IMR-90 (cell line): ENCODE data around the gene KCNK7. TPM values are rescaled to one million over a fixed set of nuclear protein-coding genes. Genes with fewer than 3 reads are reported as not detected.

Experiments
- ATAC-seq: fragments of 200-7000 bp; cut with Tn5 transposase; 2 replicates; pipeline ENCODE4 v1.9.1; 2020; ENCODE audit warnings: low read depth, mild to moderate bottlenecking, moderate library complexity
- BruUV-seq: library from RNA; stranded (reverse); fragments of 400-500 nt; replicated peaks from 2 replicates; lab custom pipeline; 2021; lab: Mats Ljungman, UMichigan
- CTCF ChIA-PET: fragments of 300-600 bp; formaldehyde crosslinking; extraction: SDS; loops from one replicate; lab custom pipeline; 2021; ENCODE audit warnings: antibody characterized with exemption; lab: Yijun Ruan, JAX
- POLR2A ChIA-PET: fragments of 300-600 bp; sonication (Branson Sonifier 250); formaldehyde crosslinking; loops from one replicate; lab custom pipeline; 2022; ENCODE audit warnings: antibody characterized with exemption; ENCODE audit not compliant: unreplicated experiment; lab: Charles Lee
- DNase-seq: peaks from one replicate; pipeline ENCODE4 v3.0.0; 2013
- H2AFZ ChIP-seq: replicated peaks from 2 replicates; pipeline ENCODE3; 2013; ENCODE audit warnings: low read length, mild to moderate bottlenecking; ENCODE audit not compliant: poor library complexity
- H2AK5ac ChIP-seq: 2 replicates; pipeline ENCODE4 v1.6.1; 2013; ENCODE audit warnings: low read depth, low read length, inconsistent platforms
- H2AK9ac ChIP-seq: replicated peaks from 2 replicates; pipeline ENCODE3; 2013; ENCODE audit warnings: mild to moderate bottlenecking, low read depth, low read length, moderate library complexity; ENCODE audit not compliant: poor library complexity
- H2BK120ac ChIP-seq: 2 replicates; pipeline ENCODE4 v1.6.1; 2013; ENCODE audit warnings: low read depth, low read length, inconsistent platforms
- H2BK15ac ChIP-seq: 3 replicates; pipeline ENCODE4 v1.6.1; 2013; ENCODE audit warnings: low read depth, low read length, inconsistent platforms
- H2BK20ac ChIP-seq: 2 replicates; pipeline ENCODE4 v1.6.1; 2013; ENCODE audit warnings: low read depth, mild to moderate bottlenecking, inconsistent platforms, low read length, moderate library complexity
- H2BK5ac ChIP-seq: 2 replicates; pipeline ENCODE4 v1.6.1; 2013; ENCODE audit warnings: mild to moderate bottlenecking, low read depth, low read length, inconsistent platforms; ENCODE audit not compliant: poor library complexity, severe bottlenecking
- H3K14ac ChIP-seq: replicated peaks from 2 replicates; pipeline ENCODE4 v1.6.1; 2013; ENCODE audit warnings: low read depth, low read length, inconsistent platforms
- H3K18ac ChIP-seq: 2 replicates; pipeline ENCODE4 v1.6.1; 2013; ENCODE audit warnings: low read depth, low read length, control low read depth
- H3K23ac ChIP-seq: 2 replicates; pipeline ENCODE4 v1.6.1; 2013; ENCODE audit warnings: low read depth, low read length, inconsistent platforms
- H3K27ac ChIP-seq: 2 replicates; pipeline ENCODE4 v1.5.1; 2013; ENCODE audit warnings: mild to moderate bottlenecking, control low read depth, low read length; ENCODE audit not compliant: insufficient read depth
- H3K27me3 ChIP-seq: 2 replicates; pipeline ENCODE4 v1.6.1; 2013; ENCODE audit warnings: low read length; ENCODE audit not compliant: control insufficient read depth, insufficient read depth
- H3K36me3 ChIP-seq: 2 replicates; pipeline ENCODE4 v1.6.1; 2013; ENCODE audit warnings: low read length, mixed read lengths; ENCODE audit not compliant: control insufficient read depth, insufficient read depth
- H3K4ac ChIP-seq: 2 replicates; pipeline ENCODE4 v1.6.1; 2013; ENCODE audit warnings: low read depth, low read length, inconsistent platforms
- H3K4me1 ChIP-seq: 2 replicates; pipeline ENCODE4 v1.6.1; 2013; ENCODE audit warnings: low read length, mixed read lengths; ENCODE audit not compliant: control insufficient read depth, insufficient read depth
- H3K4me2 ChIP-seq: 2 replicates; pipeline ENCODE4 v1.6.1; 2013; ENCODE audit warnings: low read depth, mild to moderate bottlenecking, control low read depth, low read length, moderate library complexity
- H3K4me3 ChIP-seq: 2 replicates; pipeline ENCODE4 v1.5.1; 2013; ENCODE audit warnings: low read depth, mild to moderate bottlenecking, control low read depth, low read length, moderate library complexity; ENCODE audit not compliant: insufficient read depth
- H3K56ac ChIP-seq: 2 replicates; pipeline ENCODE4 v1.6.1; 2013; ENCODE audit warnings: low read length, inconsistent platforms; ENCODE audit not compliant: insufficient read depth; ENCODE audit errors: extremely low read depth
- H3K79me1 ChIP-seq, 2 experiments: 2 replicates each; pipeline ENCODE4 v1.6.1; 2013; ENCODE audit warnings: low read length in 2 of 2, inconsistent platforms in 1 of 2, low read depth in 1 of 2
- H3K9ac ChIP-seq: 2 replicates; pipeline ENCODE4 v1.6.1; 2013; ENCODE audit warnings: low read depth, low read length, control low read depth
- H3K9me1 ChIP-seq: 2 replicates; pipeline ENCODE4 v1.6.1; 2013; ENCODE audit warnings: low read length, inconsistent platforms; ENCODE audit not compliant: insufficient read depth
- H3K9me3 ChIP-seq: 2 replicates; pipeline ENCODE4 v1.6.1; 2013; ENCODE audit warnings: low read length; ENCODE audit not compliant: control insufficient read depth, insufficient read depth
- H4K20me1 ChIP-seq: 2 replicates; pipeline ENCODE4 v1.6.1; 2013; ENCODE audit warnings: low read length, inconsistent platforms; ENCODE audit not compliant: insufficient read depth
- H4K5ac ChIP-seq: 2 replicates; pipeline ENCODE4 v1.6.1; 2013; ENCODE audit warnings: mild to moderate bottlenecking, low read depth, low read length, control low read depth
- H4K8ac ChIP-seq, 2 experiments: 2 replicates each; pipeline ENCODE4 v1.6.1; 2013; ENCODE audit warnings: low read depth in 2 of 2, low read length in 2 of 2, control low read depth in 1 of 2, inconsistent platforms in 1 of 2
- H4K91ac ChIP-seq: 2 replicates; pipeline ENCODE4 v1.6.1; 2013; ENCODE audit warnings: low read depth, low read length, inconsistent platforms; ENCODE audit not compliant: insufficient read depth
- MXI1 ChIP-seq: IDR thresholded peaks from 2 replicates; pipeline ENCODE4 v1.6.1; 2012; ENCODE audit warnings: low read depth, mild to moderate bottlenecking, low read length, moderate library complexity, borderline replicate concordance
- NFE2L2 ChIP-seq: fragments of 150-350 bp; IDR thresholded peaks from 2 replicates; pipeline ENCODE4 v1.6.1; 2016; ENCODE audit warnings: low read depth, mild to moderate bottlenecking, low read length
- RAD21 ChIP-seq: IDR thresholded peaks from 2 replicates; pipeline ENCODE4 v1.6.1; 2012; ENCODE audit warnings: low read length, improper control_type of control experiment
- RFX5 ChIP-seq: IDR thresholded peaks from 2 replicates; pipeline ENCODE4 v1.8.0; 2012; ENCODE audit warnings: low read depth, mild to moderate bottlenecking, low read length, moderate library complexity
- USF2 ChIP-seq: fragments of 150-350 bp; IDR thresholded peaks from 2 replicates; pipeline ENCODE4 v1.6.1; 2017; ENCODE audit warnings: mild to moderate bottlenecking, antibody characterized with exemption, low read length, low read depth
- WGBS, 2 experiments: methylation state at CpG; one replicate each; pipeline versions ENCODE4 v1.1.5 to v1.1.7; 2013; ENCODE audit warnings: missing lambda C conversion rate in 2 of 2; ENCODE audit not compliant: insufficient read length in 1 of 2; ENCODE audit errors: extremely low coverage in 2 of 2; 5-methylcytosine and 5-hydroxymethylcytosine counted together
- dilution Hi-C: fragments of 300-500 bp; cut with HindIII; formaldehyde crosslinking; loops from one replicate; pipeline ENCODE4 v1.14.3; 2018; ENCODE audit warnings: low sequenced_read_pairs; ENCODE audit not compliant: unreplicated experiment
- in situ Hi-C: fragments of 300-500 bp; cut with MboI; formaldehyde crosslinking; loops from 3 replicates; pipeline ENCODE4 v1.14.3; 2019; ENCODE audit warnings: low sequenced_read_pairs, inconsistent platforms, mixed read lengths
- intact Hi-C: fragments of 100-400 bp; cut with micrococcal nuclease; formaldehyde crosslinking; loops from 2 replicates; pipeline ENCODE4 v1.10.0; 2022
- polyA plus RNA-seq, 3 experiments: library from polyadenylated mRNA; depleted of rRNA; stranded (reverse); fragments of >200 nt; gene quantifications; 2 replicates each; pipeline ENCODE4 v1.2.3, GENCODE V29; 2012; ENCODE audit warnings: low replicate concordance in 1 of 3
- total RNA-seq: library from RNA; depleted of rRNA; stranded (reverse); fragments of >200 nt; gene quantifications from 2 replicates; pipeline ENCODE4 v1.2.3, GENCODE V29; 2012

The KCNK7 gene
- total and polyA plus RNA-seq, 2 of the 4 experiments (the other 2 are of a cell fraction), result 0.09 TPM; not detected in 1

- H2AK5ac ChIP-seq, result no peak overlapping the region
- H4K5ac ChIP-seq, result no peak overlapping the region
- H4K20me1 ChIP-seq, result peaks cover 21% of the 10 kb centered on the region
- H3K4me3 ChIP-seq, result no peak overlapping the region
- peaks cover 51% of the 10 kb centered on the region for H3K36me3 ChIP-seq
- no TSS peak for BruUV-seq
- no peak overlapping the region for H2AFZ ChIP-seq
- H3K56ac ChIP-seq, result no peak overlapping the region
- H3K4ac ChIP-seq, result no peak overlapping the region
- no peak overlapping the region for H4K91ac ChIP-seq
- no peaks in the 10 kb centered on the region for H3K27me3 ChIP-seq
- DNase-seq (no peak), ATAC-seq (no peak)
- H3K14ac ChIP-seq, result no peak overlapping the region
- H3K79me1 ChIP-seq, result peaks cover 15 to 43% of the 10 kb centered on the region in 2 experiments
- no peak overlapping the region for H3K18ac ChIP-seq
- WGBS, 2 experiments, result 92% methylated on average over 2 of the region's 14 CpGs; no CpG with 5 or more reads in 1 of the 2 experiments
- no peak overlapping the region for H4K8ac ChIP-seq
- no peak overlapping the region for H2BK15ac ChIP-seq
- H2BK120ac ChIP-seq, result no peak overlapping the region
- dilution Hi-C loops, result no loop called here
- no peak for TF ChIP-seq USF2
- TF ChIP-seq MXI1, result no peak
- TF ChIP-seq RFX5, result no peak
- TF ChIP-seq RAD21, result no peak
- TF ChIP-seq NFE2L2, result no peak
- H2BK5ac ChIP-seq, result no peak overlapping the region
- H2BK20ac ChIP-seq, result no peak overlapping the region
- H3K4me1 ChIP-seq, result peaks cover 3% of the 10 kb centered on the region; the same call in 1 of the 2 replicates
- H3K23ac ChIP-seq, result no peak overlapping the region
- no peaks in the 10 kb centered on the region for H3K9me3 ChIP-seq
- in situ Hi-C loops, result no loop called here
- no peaks in the 10 kb centered on the region for H3K9me1 ChIP-seq
- H2AK9ac ChIP-seq, result no peak overlapping the region
- H3K9ac ChIP-seq, result no peak overlapping the region
- ChIA-PET POLR2A (no interaction called here), CTCF (no interaction called here)
- no peak overlapping the region for H3K4me2 ChIP-seq
- intact Hi-C loops, result no loop called here
- no peak overlapping the region for H3K27ac ChIP-seq
Observed at GRCh38 chr11:65618763-65619162, 23.2 kb upstream of the KCNK7 start.
